Right atrium auricular region (tissue), 2 donors: Measurements from ENCODE around the gene CTSH. TPM values are rescaled to one million over a fixed set of nuclear protein-coding genes. Genes with fewer than 3 reads are reported as not detected.
"Not testable (repeated sequence)": the region's sequence is repeated elsewhere in the genome, so short reads cannot be mapped to it uniquely, and the experiment has no call there.

ENCODE experiments used
- DNase-seq: peaks from one replicate; pipeline ENCODE4 v3.0.0-alpha.2; 2019; ENCODE audit warnings: low spot score
- H3K27ac ChIP-seq, 2 donors: fragments of 200-600 bp; sonication (generic); 1 replicate in 1 of 2; 2 replicates in 1 of 2; pipeline ENCODE4 v1.5.1; 2016 to 2019
- H3K27me3 ChIP-seq, 2 donors: fragments of 200-600 bp; sonication (generic); one replicate each; pipeline versions ENCODE4 v1.5.1 to v1.6.0; 2017 to 2019
- H3K36me3 ChIP-seq: fragments of 200-600 bp; sonication (generic); one replicate; pipeline ENCODE4 v1.5.1; 2016
- H3K4me1 ChIP-seq, 2 donors: fragments of 200-600 bp; sonication (generic); one replicate each; pipeline versions ENCODE4 v1.5.1 to v1.6.0; 2017 to 2019
- H3K4me3 ChIP-seq, 2 donors: fragments of 200-600 bp; sonication (generic); 1 replicate in 1 of 2; 2 replicates in 1 of 2; pipeline ENCODE4 v1.5.1; 2017 to 2019; ENCODE audit warnings: mild to moderate bottlenecking in 1 of 2, moderate library complexity in 1 of 2
- H3K9me3 ChIP-seq, 2 donors: fragments of 200-600 bp; sonication (generic); one replicate each; pipeline ENCODE4 v1.5.1; 2019
- CTCF ChIP-seq, 2 donors: fragments of 200-600 bp; sonication (generic); IDR thresholded peaks; one replicate each; pipeline ENCODE4 v1.5.1; 2019; ENCODE audit warnings: antibody characterized with exemption in 2 of 2
- total RNA-seq, 2 donors: library from RNA; depleted of rRNA; stranded (reverse); fragments of >200 nt; gene quantifications; one replicate each; pipeline ENCODE4 v1.1.0, GENCODE V29; 2016

Gene CTSH
- total RNA-seq, 2 donors from 2014 or later = 51.0 to 114 TPM

DNA sequence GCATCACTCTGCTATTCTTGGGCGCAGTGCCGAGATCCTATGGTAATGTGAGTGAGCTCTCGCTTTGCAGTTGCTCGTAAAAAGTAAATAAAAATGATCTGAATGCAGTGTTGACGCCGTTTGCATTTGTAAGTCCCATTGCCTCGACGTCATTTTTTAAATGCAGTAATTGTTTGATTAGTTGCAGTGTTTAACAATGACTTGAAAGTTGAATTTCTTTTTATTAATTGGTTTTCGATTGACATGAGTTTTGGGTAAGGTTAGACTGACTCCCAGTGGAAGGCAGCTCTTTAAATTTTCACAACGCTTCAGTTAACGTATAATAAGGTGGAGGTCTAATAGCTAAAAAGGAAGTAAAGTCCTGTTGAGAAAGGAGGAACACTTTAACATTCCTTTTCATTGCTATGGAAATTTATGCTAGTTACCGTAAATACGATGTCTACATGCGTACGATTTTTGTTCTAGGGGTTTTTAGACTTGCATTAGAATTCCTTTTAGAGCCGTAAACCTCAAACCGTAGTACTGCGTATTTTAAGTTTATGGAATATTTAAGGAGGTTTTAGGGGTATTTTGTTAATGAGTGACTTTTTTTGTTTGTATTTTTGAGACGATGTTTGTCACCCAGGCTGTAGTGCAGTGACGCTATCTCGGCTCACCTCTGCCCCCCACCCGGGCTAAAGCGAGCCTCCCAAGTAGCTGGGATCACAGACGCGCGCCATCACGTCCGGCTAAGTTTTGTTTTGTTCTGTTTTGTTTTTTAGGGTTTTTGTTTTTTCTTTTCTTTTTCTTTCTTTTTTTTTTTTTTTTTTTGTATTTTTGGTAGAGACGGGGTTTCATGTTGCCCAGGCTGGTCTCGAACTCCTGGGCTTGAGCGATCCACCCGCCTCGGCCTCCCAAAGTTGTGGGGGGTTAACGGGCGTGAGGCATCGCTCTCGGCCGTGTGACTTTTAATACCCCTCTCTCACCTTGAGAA is 70.8 kb downstream of the CTSH start:
- peaks cover 0 to 52% of the 10 kb centered on the region in 2 donors for H3K4me1 ChIP-seq
- no peaks in the 10 kb centered on the region for H3K9me3 ChIP-seq
- peak overlapping the region; percentile 100 for H3K27ac ChIP-seq
- H3K27me3 ChIP-seq = no peaks in the 10 kb centered on the region
- no peak for DNase-seq
- no peaks in the 10 kb centered on the region for H3K36me3 ChIP-seq
- peak overlapping the region; percentile 86 to 100 for H3K4me3 ChIP-seq
- peak; percentile 19 to 28 for TF ChIP-seq CTCF (IDR thresholded peaks at IDR 0.05)

DNA sequence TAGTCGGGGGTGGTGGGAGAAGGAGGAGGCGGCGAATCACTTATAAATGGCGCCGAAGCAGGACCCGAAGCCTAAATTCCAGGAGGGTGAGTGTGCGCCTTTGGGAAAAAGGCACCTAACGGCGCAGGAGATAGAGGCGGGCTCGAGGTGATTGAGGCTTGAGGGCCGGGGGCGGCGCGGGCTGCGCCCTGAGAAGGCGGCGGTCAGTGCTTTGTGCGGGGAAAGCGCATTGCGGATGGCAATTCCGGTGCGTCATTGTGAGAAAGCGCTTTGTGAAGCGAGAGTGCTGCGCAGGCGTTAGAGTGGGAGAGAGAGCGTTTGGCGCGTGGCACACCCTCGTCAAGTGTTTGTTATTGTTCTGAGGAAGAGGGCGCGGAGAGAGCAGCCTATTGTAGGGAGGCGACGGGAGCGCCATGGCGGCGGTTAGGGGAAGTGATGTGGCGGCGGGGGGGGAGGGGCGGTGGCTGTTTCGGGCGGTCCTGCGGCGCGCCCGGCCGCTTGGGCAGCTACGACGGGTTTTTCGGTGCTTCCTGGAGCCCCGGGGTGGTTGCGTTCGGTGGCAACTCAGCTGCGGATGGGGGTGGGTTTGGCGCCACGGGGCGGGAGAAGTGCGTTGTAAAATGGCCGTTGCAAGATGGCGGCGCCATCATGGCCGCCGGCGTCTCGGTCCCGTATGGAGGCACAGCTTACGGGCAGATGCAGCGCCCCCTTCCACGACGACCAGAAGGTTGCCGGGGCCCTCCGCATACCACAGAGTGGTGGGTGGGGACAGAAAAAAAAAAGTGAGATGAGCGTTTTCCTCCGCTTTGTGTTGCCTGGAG is 71.7 kb downstream of the CTSH start:
- Histone ChIP-seq H3K4me3 (peak overlapping the region; percentile 86 to 100), H3K36me3 (no peaks in the 10 kb centered on the region), H3K9me3 (no peaks in the 10 kb centered on the region), H3K4me1 (peaks cover 0 to 43% of the 10 kb centered on the region in 2 donors), H3K27me3 (no peaks in the 10 kb centered on the region), H3K27ac (peak overlapping the region; percentile 100)
- peak; percentile 77 for DNase-seq
- peak; percentile 19 to 45 for TF ChIP-seq CTCF (IDR thresholded peaks at IDR 0.05)

DNA sequence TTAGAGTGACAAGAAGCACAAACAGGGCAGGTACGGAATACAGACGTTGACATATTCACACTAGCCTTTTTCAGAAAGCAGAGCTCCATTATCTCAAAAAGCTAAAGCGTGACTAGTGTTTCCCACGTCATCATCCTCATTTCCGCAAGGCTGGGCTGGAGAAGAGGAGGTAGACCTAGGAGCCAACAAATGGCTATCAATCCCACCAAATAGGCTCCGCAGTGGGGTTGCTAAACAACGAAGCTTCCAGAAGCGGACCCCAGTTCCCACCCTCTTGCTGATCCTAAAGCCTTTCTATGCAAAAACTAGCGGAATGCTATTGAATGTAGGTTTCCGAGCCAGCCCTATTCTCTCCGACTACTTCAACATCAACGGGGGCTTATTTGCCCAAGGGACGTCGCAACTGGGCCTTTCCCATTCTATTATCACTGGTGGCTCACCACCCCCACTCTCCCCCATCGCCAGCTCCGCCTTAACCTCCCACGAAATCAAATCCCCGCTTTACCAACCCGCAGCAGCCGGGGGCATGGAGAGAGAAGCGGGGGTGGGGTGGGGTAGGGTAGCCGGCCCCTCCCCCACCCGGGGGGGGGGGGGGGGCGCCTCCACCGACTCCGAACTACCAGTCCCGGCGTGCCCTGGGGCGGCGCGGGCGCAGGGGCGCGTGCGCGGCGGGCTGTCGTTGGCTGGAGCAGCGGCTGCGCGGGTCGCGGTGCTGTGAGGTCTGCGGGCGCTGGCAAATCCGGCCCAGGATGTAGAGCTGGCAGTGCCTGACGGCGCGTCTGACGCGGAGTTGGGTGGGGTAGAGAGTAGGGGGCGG is 72.5 kb downstream of the CTSH start, which contains the start of gene MORF4L1:
Gene MORF4L1 (plus strand): TSS at position 736 of the 817 bp plus-strand sequence. CDS start 128 bp downstream, outside the sequence.
- Histone ChIP-seq H3K36me3 (no peaks in the 10 kb centered on the region), H3K4me1 (peaks cover 0 to 35% of the 10 kb centered on the region in 2 donors), H3K9me3 (no peaks in the 10 kb centered on the region), H3K27me3 (no peaks in the 10 kb centered on the region), H3K4me3 (peak within 1 kb of the TSS; percentile 86 to 100), H3K27ac (peak within 1 kb of the TSS; percentile 100)
- peak; percentile 97 for DNase-seq
- TF ChIP-seq CTCF (IDR thresholded peaks at IDR 0.05) = no peak

DNA sequence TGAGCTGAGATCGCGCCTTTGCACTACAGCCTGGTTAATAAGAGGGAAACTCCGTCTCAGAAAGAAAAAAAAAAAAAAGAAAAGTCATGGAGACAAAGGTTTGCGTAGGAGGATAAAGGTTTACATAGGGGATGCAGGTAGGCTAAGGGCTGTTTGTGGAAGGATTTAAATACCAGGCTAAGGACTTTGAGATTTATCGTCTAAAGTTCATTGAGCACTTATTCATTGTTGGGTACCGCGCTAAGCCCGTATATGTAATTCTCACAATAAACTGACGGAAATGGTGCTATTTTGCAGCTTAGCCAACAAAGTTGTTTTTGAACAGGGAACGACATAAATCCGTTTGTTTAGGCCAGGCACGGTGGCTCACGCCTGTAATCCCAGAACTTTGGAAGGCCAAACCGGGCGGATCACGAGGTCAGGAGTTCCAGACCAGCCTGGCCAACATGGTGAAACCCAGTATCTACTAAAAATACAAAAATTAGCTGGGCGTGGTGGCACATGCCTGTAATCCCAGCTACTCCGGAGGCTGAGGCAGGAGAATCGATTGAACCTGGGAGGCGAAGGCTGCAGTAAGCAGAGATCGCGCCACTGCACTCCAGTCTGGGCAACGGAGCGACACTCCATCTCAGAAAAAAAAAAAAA is 73.2 kb downstream of the CTSH start:
- not testable (repeated sequence) for DNase-seq, H3K27me3 ChIP-seq, H3K36me3 ChIP-seq, H3K9me3 ChIP-seq
- peak overlapping the region; percentile 100 for H3K27ac ChIP-seq
- peak overlapping the region in 1 of 2 donors; percentile 86 for H3K4me3 ChIP-seq
- peaks cover 0 to 27% of the 10 kb centered on the region in 2 donors for H3K4me1 ChIP-seq

Other genes with a start within 250 kb of the CTSH start
- 10 to 100 TPM; 20.8 to 39.2 TPM for gene ADAMTS7, start 133.6 kb downstream of the CTSH start, total RNA-seq
- gene MORF4L1, start 72.2 kb downstream of the CTSH start, total RNA-seq = 100 to 1,000 TPM; 330 to 368 TPM
- gene RASGRF1, start 145.7 kb upstream of the CTSH start, total RNA-seq = 1 to 10 TPM in 1 of 2 donors, not detected in 1; 1.0 TPM